Activated CD8-positive, alpha-beta memory T cell treated with anti-CD3 and anti-CD28 coated beads for 36 hours (primary cell): ENCODE measurements around the gene IL25. TPM values are rescaled to one million over a fixed set of nuclear protein-coding genes. Genes with fewer than 3 reads are reported as not detected.

Experiments used
- CTCF ChIA-PET: fragments of 350-600 bp; sonication (Branson Sonifier 250); formaldehyde crosslinking; loops from one replicate; lab custom pipeline; 2021; ENCODE audit warnings: antibody characterized with exemption; lab: Charles Lee
- POLR2A ChIA-PET: fragments of 350-600 bp; sonication (Branson Sonifier 250); formaldehyde crosslinking; loops from one replicate; lab custom pipeline; 2021; ENCODE audit warnings: antibody characterized with exemption; lab: Charles Lee
- total RNA-seq, 2 experiments: library from RNA; stranded (reverse); gene quantifications; one replicate each; pipeline ENCODE4 v1.2.3, GENCODE V29; 2021

The IL25 gene
- total RNA-seq, 2 experiments from 2014 or later = not detected

DNA sequence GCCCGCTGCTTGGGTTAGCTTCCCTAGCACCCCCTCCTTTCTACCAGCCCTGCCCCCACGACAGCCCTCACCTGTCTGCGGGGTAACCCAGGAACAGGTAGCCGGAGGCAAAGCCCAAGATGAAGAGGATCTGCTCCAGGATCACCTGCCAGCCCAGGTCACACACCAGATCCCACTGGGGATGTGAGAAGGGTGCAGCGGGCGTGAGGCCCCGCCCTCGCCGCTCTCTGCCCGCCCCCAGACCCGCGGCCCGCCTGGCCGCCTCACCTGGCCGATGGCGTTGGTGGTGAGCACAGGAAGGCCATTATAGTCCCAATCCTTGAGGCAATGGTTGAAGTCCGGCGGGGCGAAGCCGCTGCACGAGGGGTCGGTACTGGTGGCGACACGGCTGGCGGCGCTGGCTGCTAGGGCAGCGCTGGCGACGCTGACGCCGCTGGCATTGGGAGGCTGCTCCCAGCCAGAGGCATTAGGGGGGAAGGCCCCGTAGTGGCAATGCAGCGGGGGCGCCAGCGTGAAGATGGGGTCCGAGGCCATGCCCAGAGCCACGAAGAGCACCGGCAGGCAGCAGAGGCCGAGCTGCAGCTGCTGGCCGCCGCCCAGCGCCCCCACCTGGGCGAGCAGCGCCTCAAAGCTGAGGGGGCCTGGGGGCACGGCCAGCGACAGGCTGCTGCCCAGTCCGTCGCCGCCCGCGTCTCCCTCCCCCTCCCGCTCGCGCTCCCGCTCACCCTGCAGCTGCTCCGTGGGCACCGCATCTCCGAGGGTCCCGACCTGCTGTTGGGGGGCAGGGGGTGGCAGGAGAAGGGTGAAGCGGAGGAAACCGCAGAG lies 20.7 kb upstream of the IL25 start:
- POLR2A ChIA-PET = no interaction called here
- CTCF ChIA-PET = interaction anchor here (0.9 to 1.2 kb wide), 3 partner anchors 11 to 85 kb away, joined by 3 to 5 read pairs (median 4); no protein-coding TSS in a partner anchor

DNA sequence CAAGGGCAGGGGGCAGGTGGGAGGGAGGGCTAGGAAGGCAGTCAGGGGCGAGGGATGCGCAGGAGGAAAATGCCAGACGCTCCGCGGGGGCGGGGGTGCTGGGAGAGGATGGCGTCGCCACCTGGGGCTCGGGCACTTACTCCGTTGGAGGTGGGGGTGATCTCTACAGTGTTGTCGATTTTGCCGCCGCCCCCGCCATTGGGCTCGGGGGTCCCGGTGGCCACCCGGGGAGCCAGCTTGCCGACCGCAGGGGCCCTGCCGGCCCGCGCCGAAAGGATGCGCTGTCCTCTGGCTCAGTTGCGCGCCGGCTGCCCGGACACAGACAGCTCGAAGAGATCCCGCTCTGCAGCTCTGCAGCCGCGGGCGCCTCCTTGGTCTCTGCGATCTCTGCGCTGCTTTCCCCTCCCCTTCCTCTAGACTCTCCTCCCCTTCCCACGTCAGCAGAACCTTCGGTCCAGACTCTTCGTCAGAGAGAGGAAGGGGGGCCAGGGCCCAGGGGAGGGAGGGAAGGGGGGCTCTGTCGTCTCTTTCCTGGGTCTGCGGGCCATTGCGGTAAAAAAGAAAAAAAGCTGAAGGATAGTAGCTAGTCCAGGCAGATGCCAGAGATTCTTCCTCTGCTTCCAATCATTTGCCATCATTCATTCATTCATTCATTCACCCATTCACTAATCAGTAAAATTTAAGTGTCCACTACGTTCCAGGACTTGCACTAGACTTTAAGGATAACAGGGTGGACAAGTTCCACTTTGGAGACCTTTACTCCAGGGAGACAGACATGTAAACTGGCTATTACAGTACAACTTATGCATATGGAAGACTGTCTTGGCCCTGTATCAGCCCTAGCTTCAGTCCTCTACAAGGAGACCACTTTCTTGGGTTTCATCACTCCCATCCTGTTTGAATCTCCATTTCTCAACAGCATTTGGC lies 19.8 kb upstream of the IL25 start, which contains the start of gene SLC22A17:
TSS of gene SLC22A17 (minus strand) at position 382 of the 927 bp plus-strand sequence.
- POLR2A ChIA-PET = no interaction called here
- CTCF ChIA-PET = interaction anchor here (0.6 to 1.2 kb wide), 6 partner anchors 9 to 232 kb away, joined by 3 to 5 read pairs (median 3); no protein-coding TSS in a partner anchor

DNA sequence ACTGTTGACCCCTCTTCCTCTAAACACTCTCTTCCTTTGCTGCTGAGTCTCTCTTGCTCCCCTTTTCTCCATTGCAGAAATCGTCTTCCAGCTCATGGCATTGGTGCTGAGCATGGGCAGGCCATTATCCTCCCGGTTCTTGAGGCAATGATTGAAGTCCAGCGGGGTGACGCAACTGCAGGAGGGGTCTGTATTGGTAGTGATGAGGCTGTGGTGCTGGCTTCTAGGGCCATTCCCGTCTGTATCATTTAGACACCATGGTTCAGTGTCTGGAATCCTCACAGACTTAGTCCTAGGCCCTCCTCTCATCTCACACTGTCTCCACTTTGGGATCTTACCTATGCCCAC lies 19.2 kb upstream of the IL25 start:
- ChIA-PET POLR2A (no interaction called here), CTCF (interaction anchor here (1.0 to 1.6 kb wide), 3 partner anchors 9 to 233 kb away, joined by 3 to 5 read pairs (median 3); no protein-coding TSS in a partner anchor)

DNA sequence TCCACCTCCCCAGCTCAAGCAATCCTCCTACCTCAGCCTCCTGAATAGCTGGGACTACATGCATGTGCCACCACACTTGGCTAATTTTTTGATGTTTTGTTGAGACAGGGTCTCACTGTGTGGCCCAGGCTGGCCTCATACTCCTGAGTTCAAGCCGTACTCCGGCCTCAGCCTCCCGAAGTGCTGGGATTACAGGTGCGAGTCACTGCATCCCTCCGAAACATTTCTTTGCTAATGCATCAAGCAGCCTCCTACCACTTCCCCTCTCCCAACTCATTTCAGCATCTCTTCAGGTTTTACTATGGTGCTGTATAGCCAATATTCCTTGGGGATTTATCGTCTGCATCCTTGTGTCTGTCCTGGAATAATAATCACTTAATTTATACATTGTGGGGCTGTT lies 17.6 kb upstream of the IL25 start:
- CTCF ChIA-PET = interaction anchor here (1.6 kb wide), 1 partner anchor 53 kb away, joined by 5 read pairs; no protein-coding TSS in a partner anchor
- POLR2A ChIA-PET = no interaction called here

DNA sequence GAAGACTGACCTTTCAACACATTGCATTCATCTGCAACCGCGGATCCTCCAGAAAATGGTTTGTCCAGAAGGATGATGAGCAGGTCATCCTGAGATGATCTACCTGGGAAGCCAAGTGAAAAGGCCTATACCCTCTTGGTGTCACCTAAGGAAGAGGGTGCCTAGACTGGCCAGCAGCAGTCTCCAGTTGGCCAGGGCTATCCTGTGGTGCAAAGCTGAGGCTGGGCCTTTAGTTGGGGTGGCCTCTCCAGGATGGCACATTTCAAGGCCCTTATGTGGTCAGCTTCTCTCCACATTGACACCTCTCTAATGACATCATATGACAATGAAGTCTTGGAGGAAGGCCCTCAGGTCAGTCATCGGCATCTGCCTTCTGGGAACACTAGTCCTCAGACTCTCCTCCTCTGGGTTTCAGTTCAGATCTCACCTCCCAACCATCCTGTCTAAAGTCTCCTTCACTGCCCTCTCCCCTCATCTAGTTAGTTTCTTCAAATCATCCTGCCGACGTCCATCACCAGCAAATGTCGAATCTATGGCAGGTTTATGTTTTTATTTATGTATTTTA lies 16.7 kb upstream of the IL25 start:
- POLR2A ChIA-PET = no interaction called here
- CTCF ChIA-PET = no interaction called here

DNA sequence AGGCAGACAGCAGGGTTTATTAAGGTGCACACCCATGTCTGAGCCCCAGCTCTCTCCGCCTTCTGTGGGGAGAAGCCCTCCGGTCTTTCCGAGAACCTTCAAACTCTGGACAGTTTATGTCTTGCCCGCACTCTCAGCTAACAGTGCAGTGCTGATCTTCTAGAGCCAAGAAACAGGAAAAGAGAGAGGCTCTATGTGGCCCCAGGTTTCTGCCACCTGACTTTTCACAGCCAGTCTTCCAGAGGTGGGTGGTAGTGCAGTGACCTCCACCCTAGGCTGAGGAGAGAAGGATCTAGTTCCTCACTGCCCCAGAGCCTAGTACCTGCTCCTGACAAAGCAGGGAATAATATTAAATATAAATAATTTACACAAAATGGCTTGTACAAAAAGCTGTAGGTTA lies 15.9 kb upstream of the IL25 start:
- POLR2A ChIA-PET = no interaction called here
- CTCF ChIA-PET = no interaction called here

DNA sequence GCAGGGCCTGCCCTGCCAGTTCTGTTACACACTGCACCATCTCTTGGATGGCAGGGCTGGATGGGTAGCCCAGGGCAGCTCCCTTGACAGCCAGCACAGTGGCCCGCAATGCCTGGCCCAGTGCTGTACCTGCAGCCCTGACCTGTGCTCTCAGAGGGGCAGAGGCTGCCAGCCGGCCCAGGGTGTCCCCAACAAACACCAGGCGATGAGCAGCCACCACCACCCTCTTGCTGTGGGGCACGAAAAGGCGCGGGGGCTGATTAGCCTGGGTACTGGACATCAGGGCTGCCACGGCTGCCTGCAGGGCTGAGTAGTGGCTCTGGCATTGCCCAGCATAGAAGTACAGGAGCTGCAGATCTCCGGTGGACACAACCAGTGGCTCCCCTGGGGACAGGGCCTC lies 15.3 kb upstream of the IL25 start:
- CTCF ChIA-PET = no interaction called here

DNA sequence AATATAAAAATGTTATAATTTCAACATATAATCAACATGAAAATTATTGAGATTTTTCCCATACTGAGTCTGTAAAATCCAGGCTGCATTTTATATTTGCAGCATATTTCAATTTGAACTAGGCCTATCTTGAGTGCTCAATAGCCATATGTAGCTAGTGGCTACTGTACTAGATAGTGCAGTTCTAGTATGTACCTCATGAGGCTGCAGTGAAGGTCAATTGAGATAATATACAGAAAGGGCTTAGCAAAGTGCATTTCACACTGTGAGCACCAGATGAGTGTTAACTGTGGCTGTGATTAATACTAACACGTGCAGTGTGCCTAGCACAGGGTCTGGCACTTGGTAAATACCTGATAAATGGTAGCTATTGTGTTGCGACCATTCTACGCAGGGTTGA lies 14.6 kb upstream of the IL25 start:
- POLR2A ChIA-PET = no interaction called here
- CTCF ChIA-PET = no interaction called here

More for the DNA sequence above, 15.3 kb upstream of the IL25 start:
- POLR2A ChIA-PET = no interaction called here

DNA sequence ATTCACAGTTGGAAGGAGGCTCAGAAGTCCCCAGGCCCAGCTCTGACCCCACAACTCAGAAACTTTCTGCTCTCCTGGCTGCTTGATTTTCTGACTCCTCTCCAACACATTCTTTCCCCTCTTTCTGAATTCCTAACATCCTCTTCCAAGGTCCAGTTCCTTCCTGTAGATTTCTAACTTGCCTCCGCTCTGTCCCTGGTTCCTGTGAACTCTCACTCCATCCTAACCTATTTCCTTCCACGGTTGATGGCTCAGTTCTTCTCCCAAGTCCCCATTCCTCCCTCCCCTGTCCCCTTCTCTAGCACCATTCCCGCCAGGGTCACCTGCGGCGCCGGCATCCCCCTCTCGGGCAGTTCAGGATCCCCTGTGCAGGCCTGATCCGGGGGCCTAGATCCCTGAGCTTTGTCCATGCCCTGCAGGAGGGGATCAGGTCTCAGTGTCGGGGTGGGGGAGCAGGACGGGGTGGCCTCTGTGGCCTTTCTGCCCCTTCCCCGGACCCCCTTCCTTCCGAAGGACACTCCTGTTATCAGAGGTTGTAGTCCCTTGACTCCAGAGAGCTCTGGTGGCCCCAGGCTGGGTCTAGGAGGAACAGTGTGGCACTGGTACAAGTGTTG lies 13.9 kb upstream of the IL25 start:
- CTCF ChIA-PET = no interaction called here

DNA sequence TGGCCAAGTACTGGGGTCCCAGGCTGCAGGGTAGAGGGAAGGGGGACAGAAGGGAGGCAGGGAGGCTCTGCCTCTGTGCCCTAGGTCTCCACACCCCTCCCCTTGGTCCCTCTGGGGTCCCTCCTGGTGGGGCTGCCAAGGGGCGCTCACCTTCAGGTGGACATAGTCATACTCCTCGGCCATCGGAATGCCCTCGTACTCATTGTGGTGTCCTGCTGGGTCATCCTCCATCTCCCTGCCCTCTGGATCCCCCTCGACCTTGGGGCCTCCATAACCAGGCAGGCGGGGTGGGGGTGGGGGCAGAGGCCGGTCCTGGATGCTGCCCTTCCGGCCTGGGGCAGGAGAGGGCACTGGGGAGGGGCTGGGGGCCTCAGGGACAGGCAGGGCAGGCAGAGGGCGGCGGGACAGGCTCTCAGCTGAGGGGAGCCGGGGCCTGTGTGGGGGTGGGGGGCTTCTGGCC lies 13.4 kb upstream of the IL25 start:
- CTCF ChIA-PET = no interaction called here
- POLR2A ChIA-PET = no interaction called here

More for the DNA sequence above, 13.9 kb upstream of the IL25 start:
- POLR2A ChIA-PET = no interaction called here

DNA sequence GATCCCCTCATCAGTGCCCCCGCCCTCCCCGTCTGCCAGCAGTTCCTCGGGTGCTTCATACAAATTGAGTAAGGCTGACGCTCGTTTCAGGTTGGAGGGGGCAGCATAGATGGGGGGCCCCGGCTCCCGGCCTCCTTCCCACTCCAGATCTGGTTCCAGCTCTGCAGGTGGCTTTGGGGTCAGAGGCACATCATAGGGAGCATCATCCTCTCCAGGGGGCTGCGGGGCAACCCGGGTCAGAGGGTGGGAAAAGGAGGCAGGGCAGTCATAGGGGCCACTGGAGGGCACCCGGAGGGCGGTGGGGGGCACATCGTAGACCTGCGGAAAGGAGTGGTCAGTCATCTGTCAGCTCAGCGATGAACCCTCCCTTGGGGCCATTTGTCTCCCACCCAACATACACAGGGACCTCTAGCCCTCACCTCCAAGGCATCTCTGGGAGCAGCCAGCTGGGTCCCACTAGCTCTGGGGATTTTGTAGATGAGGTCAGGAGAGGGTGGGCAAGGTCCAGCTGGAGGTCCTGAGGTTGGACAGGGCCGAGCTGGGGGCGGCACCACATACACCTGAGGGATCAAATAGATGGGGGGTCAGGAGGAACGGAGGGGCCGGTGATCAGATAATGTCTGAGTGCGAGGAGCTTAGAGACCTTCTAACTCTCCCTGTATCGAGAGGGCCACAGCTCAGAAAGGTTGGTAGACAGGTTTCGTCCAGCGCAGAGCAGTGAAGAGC lies 12.7 kb upstream of the IL25 start:
- CTCF ChIA-PET = no interaction called here
- POLR2A ChIA-PET = no interaction called here

DNA sequence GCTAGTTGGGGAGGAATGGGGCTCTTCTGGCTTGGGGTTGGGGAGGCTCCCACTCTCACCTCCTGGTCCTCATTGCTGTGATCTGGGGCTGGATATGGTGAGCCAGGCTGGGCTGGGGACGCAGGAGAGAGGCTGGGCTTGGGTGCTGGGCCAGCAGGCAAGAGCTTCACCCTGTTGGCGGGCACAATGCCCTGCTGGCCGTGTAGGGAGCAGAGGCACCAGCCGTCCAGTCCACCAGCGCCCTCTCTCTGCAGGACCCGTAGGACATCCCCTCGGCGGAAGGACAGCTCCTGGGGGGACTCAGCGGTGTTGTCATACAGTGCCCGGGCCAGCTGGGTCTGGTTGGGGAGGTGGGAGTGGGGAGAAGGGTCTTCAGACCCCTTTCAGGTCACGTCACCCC lies 12.1 kb upstream of the IL25 start:
- ChIA-PET CTCF (no interaction called here), POLR2A (no interaction called here)

DNA sequence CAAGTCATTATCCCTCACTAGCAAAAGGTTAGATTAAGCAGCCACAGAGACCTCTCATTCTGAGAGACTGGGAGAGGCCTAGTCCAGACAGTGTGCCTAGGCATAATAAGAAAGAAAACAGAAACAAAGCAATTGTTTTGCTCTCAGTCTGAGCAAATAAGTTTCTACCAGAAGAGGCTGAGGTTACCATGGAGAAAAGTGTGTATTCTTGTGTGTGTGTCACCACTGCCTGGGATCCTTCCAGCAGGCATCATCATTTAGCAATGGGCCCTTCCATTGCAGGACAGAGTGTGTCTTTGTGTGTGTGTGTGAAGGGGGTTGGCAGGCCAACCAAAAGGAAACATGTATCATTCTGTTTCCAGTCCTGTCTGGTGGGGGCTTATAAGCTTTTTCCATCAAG lies 11.3 kb upstream of the IL25 start:
- CTCF ChIA-PET = interaction anchor here (1.1 kb wide), 1 partner anchor 67 kb away, joined by 3 read pairs; no protein-coding TSS in a partner anchor
- POLR2A ChIA-PET = no interaction called here

DNA sequence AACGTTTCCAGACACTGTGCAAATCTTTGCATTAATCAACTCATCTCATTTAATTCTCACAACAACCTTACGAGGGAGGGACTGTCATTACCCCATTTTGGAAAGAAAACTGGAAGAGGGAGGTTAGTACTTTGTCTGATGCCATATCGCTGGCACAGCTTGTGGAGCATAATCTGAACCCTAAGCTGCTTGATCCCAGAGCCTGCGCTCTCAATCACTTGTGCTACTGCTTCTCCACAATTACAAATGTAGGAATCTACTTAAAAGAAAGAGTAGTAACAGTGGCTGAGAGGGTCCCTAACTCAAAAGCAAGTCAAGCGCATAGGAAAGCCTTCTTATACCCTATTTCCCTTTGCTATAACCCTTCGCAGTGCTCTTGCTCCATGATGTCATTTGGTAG lies 10.8 kb upstream of the IL25 start:
- POLR2A ChIA-PET = no interaction called here
- CTCF ChIA-PET = interaction anchor here (0.5 to 1.1 kb wide), 3 partner anchors 8 to 418 kb away, joined by 3 read pairs; no protein-coding TSS in a partner anchor

DNA sequence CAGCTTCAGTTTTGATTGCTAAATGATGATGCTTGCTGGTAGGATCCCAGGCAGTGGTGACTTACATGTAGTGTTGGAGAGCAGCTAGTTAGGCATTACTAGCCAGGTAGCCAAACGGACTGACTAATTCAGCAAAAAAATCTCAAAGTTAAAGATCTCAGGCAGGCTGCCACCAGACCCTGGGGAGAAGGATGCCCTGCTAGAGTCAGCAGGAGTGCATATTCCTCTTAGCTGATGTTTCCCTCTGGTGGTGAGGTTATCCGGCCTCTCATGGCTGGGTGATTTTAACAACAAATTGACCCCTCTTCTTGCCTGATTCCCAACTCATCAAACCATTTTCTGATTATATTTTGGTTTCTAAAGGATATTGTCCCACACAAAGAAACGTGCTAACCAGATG lies 10.4 kb upstream of the IL25 start:
- ChIA-PET CTCF (interaction anchor here (0.5 to 1.1 kb wide), 3 partner anchors 9 to 418 kb away, joined by 3 read pairs; no protein-coding TSS in a partner anchor), POLR2A (no interaction called here)

DNA sequence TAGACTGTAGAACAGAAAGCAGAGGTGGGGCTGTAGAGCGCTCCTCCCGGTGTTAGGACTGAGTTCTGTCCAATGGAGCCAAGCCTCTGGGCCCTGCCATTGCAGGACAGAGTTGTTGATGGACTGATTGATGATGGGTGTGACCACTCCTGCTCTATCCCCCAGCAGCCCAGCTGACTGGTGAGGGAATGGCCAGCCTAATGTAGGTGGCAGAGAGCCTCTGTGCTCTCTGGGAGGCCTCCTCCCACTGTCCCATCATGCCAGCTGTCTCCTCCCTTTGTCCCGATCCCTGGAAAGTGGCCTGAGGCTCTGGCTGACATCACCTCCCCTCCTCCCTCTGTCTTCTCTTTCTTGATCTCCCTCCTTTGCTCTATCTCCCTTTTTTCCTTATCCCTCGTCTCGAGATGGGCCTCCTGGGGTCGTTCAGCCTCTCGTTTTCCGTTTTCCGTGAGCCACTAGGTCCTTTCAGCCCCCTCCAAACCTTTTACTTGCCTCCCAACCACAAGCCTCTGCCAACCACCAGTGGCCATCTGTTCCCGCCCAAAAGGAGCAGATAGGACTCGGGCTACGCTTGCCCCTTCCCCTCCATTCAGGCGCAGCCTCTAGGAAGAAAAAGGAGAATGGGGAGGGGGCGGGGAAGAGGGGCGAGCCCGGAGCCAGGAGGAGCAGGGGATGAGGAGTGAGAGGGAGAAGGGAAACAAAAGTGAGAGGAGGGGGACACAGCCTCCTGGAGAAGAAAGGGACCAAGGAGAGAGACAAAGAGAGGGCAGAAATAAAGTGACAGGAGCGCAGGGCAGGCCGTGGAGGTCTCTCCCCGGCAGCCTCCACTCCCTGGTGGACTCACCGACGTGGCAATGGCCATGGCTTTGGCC lies 8.2 kb upstream of the IL25 start:
- ChIA-PET POLR2A (no interaction called here), CTCF (interaction anchor here (1.0 kb wide), 1 partner anchor 18 kb away, joined by 3 read pairs; no protein-coding TSS in a partner anchor)

DNA sequence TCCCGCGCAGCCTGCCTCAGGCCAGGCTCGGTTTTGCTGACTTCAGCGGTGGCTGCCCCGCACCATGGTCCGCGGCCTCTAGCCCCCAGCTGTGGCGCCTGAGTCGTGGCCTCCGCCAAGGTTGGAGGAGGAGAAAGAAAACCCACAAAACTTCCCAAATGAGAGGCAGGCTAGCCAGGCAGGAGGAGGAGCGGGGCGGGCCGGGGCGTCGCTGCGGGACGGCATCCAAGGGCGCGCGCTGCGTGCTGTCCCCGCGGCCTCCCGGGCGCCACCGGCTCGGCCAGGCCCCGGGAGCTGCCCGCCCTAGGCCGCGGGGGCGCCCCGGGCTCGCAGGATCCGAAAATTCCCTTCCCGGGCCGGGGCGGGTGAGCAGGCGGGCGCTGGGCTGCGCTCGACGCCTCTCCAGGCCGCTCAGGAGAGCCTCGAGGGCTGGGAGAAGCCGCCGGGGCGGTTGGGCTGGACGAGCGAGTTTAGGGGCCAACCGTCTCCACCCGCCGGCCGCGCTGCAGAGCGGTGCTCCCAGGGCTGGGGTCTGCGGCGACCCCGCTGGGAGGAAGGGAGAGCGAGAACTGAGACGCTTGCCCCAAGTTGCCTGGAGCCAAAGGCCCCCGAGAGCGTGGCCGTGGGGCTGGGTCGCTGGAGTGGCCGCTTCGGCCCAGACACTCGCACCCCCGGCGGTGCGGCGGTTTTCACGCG lies 7.4 kb upstream of the IL25 start, which contains the start of gene EFS:
TSS of gene EFS (minus strand) at position 137 of the 696 bp plus-strand sequence. CDS start 147 bp downstream, outside the sequence.
- ChIA-PET POLR2A (no interaction called here), CTCF (no interaction called here)
